HG03097 (cell line): ENCODE measurements around the gene MRTFB.

Source experiments
- ATAC-seq: cut with Tn5 transposase; IDR thresholded peaks from one replicate; pipeline ENCODE4 v1.9.1; 2021; ENCODE audit not compliant: unreplicated experiment, low FRiP score

Gene MRTFB

DNA sequence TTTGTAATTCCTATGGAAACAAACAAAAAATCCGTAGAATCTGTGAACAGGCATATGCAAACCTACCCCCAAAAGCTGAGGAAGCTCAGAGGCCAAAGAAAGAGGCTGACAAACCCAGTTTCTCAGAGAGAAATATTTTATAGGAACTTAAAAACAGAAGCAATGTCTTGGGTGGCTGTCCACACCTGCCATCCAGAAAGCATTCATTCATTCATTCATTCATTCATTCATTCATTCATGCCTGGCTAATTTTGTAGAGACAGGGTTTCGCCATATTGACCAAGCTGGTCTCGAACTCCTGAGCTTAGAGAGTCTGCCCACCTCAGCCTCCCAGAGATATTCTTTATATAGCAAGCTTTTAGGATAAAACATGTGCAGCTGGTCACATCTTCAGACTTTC lies 154.3 kb downstream of the MRTFB start:
- ATAC-seq = no peak

GRCh38 chr16:14232106-14232864 lies 161.2 kb downstream of the MRTFB start:
- no peak for ATAC-seq

GRCh38 chr16:14236401-14236800 lies 165.3 kb downstream of the MRTFB start:
- ATAC-seq = no peak

DNA sequence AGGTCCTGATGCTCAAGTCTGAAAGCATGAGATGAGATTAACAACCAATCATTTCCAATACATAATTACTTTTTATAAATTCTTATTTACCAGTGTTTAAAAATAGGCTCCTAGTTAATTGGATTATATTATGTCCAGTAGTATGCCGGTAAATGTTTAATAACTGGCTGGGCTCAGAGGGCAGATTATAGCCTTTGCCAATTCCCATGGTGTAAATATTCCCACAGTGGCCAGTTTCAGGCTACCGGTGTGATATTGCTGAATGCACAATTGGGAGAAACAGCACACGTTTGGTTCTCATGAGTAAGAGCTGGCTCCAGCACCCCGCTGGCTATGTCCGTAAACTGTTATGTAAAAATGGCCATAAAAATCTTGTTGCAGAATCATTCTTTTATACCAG lies 167.6 kb downstream of the MRTFB start:
- ATAC-seq = no peak

DNA sequence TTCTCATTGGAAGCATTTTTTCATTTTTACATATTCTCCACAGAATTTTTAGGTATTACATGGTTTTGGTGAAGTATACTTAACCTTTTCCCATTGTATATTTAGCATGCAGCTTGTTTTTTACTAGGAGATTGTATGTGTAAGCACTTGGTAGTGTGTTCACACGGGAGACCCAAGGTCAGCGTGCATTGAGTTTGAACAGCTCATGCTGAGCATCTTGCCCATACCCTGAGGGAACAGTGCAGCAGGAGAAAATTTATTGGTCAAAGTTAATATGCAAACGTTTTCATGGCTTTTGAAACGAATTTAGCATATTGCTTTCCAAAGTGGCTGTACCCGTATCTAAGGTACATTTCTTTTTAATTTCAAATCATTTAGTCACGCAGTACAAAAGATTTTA lies 168.7 kb downstream of the MRTFB start:
- ATAC-seq = no peak

DNA sequence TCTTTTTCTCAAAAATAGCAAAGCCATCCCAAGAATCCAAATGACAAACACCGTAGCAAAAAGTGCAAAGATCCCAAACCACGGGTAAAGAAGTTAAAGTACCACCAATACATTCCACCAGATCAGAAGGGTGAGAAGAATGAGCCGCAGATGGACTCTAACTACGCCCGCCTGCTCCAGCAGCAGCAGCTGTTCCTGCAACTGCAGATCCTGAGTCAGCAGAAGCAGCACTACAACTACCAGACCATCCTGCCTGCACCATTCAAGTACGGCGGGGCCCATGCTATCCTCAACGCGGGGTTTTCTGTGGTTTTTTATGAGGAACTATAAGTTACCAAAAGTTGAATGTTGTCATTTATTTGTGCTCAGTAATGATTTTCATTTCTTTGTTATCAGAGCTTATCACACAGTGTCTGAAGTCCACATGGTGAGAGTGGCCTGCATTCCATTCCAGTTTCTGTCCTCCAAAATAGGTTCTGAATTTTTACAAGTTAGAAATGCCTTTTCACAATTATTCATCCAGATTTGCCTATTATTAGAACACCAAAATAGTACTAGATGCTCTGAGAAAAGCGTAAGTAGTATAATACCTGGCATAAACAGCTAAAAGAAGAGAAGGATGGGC lies 169.2 kb downstream of the MRTFB start:
- ATAC-seq = no peak

DNA sequence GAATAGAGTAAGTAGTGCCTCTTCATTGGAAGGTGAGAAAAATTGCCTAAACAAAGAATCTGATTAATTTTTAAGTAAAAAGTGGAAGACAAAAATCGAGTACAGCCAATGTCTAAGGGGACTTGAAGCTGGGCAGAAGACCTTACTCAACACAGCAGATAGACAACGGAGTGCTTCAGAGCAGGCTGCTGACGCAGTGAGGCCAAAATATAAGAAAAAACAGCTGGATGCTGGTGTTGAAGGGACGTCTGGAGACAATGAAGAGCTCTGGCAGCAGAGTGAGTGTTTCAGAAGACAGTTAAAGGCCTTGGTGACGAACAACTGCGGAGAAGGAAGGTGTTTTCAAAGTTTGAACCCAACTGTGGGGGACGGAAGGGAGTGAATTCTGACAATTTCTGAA lies 169.8 kb downstream of the MRTFB start:
- ATAC-seq = no peak

DNA sequence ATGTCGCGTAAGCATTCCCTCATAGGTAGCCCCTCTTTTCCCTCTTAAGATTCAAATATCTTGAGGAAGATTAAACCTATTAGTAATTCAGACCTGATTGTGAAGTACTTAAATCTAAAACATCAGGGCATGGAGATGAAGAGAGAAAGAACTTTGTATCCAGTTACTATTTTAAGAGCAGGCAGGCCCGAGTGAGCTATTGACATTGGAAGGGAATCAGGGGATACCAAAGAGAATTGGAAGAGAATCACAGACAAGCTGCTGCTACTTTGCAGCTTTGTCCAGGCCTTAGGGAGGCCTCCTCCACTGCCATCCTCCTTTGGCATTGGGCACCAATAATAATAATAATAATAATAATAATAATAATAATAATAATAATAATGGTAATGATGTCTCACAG lies 170.5 kb downstream of the MRTFB start:
- no peak for ATAC-seq

DNA sequence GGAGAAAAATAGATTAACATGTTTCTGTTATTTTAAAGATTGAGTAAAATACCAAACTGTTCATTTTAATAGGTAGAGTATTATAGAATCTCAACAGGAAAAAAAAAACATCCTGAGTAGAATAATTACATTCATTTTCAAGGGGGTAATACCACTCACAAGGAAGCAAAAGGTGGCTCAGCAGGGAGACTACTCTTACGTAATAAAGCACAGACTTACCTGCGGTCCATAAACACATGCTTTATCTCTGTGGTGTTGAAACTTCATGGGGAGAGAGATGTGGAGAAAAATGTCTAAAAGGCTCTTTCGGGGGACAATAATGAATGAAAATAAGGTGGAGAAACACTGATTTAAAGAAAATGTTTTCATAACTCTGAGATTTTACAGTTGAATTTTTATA lies 171.7 kb downstream of the MRTFB start:
- no peak for ATAC-seq

DNA sequence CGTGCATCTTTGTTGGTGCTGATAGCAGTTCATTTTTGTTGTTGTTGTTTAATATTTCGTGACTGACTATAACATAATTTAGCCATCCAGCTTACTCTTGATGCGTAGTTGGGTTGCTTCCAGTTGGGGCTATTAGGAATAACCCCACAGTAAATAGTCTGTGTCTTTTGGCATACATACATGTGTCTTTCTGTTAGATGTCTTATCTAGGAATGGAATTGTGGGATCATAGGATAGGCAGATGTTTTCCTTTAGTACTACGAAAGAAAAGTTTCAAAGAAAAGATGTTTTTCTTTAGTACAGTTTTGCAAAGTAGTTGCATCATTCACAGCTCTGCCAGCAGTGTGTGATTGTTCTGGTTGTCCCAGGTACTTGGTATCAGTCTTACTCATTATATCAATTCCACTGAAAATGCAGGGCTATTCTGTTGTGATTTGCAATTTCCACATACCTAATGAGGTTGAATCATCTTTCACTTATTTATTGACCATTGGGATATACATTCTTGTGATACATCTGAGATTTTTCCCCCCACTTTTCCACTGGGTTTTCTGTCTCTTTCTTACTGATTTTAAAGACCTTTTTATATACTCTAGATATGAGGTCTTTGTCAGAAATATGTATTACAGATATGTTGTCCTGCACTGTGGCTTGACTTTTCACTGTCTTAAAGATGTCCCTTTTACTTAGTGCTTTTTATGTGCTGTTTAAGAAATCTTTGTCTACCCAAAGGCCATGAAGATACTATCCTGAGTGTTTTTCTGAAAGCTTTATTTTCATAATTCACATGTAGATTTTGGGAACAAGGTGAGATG lies 173.3 kb downstream of the MRTFB start:
- no peak for ATAC-seq

GRCh38 chr16:14248791-14249190 lies 177.7 kb downstream of the MRTFB start:
- ATAC-seq = no peak

DNA sequence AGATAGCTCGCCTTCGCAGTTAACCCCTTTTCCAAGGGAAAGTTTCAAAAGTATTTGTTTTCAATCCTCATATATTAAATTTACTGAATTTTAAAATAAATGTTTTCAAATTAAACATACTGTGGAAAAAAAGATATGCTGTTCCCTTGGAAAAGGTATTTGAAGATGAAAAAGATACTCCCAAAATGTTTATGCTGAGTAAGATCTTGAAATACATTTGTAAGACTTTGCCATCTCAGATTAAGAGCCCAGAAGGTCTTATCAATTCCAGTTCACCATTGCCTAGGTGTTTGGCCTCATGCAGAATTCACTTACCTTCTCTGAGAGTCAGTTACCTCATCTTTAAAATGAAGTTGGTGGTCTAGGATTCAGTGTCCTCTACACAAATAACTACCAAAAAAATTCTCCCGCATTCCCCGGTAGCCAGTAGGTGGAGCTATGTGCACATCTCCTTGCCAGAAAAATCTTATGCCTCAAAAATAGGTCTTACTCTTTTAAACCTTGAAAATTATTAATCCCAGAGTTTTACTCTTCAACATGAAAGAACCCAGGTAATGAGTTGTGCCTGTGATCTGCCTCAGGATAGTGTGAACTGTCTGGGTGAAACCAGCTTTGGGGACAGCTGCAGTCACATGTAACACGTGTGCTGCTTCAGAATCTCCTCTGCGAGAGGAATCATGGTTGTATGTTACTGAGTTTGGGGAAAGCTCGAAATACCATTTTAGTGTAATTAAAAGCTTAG lies 178.3 kb downstream of the MRTFB start:
- no peak for ATAC-seq

- no peak for ATAC-seq
These were observed 180.3 kb downstream of the MRTFB start for GRCh38 chr16:14251419-14251818.

DNA sequence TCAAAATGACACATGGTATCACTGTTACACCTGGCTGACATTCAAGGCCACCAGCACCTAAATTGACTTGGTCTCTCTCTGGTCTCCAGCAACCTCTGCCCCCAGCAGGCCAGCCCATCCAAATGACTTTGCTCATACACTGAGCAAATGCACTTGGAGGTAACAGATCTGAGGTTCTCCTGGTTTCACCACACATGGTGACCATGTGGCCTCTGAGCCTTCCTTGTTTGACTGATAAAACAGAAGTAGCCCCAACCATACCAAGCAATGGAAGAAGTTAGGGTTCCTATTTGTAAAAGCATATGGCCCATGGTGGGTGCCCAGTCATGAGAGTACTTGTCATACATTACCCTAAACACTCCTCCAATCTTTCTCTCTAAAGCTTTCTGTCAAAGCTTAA lies 181.7 kb downstream of the MRTFB start:
- no peak for ATAC-seq

DNA sequence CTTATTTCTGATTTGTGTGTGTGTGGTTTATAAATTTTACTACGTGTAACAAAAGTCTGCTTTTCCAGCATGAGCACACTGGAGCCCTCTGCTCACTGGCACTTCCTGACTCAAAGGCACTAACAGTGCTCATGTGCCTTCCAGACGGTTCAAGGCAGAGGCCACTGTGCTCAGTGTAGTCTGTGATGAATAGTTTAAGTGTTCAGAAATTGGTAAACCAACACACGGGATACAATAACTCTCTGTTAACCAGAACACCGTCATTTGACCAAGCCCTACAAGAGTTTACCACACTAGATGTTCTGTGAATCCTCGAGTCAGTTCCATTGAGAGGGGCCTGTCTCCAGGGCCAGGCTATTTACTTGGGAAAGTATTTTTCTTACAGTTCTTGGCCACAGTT lies 191.9 kb downstream of the MRTFB start:
- ATAC-seq = no peak

GRCh38 chr16:14263769-14264168 lies 192.7 kb downstream of the MRTFB start:
- no peak for ATAC-seq

DNA sequence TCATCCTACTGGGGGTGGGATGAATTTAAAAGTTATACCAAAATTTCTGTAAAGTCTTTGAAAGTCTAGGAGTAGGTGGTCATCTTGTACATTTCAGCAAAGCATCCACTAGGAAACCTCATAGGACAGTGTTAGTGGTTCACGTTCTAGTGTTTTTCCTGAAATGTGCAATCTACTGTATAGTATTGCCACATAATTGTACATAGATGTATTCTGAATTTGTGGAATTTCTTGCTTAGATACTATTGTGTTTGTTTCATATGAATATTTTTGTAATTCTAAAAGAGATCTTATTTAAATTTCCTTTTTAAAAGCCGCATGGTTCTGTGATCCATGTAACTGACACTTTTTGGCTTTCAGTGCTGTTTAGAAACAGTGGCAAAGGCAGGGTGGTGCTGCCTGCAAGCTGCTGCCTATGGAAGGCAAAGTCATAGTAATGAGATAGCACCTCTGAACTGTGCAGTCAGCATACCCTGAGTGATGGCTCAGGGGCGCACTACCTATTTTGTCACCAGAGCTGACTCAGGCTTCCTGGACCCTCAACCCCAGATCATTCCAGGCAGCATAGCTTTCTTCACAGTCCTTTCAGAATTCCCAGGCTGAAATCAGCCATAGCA lies 193.3 kb downstream of the MRTFB start:
- no peak for ATAC-seq

- ATAC-seq = no peak
These were observed 197.0 kb downstream of the MRTFB start for GRCh38 chr16:14268073-14268472.

GRCh38 chr16:14275934-14276333 lies 204.8 kb downstream of the MRTFB start:
- ATAC-seq = no peak

- ATAC-seq = no peak
These were observed 207.6 kb downstream of the MRTFB start for GRCh38 chr16:14278749-14279148.

- no peak for ATAC-seq
These were observed 209.4 kb downstream of the MRTFB start for GRCh38 chr16:14280541-14280940.
